ENCODE results near the gene CELF4. TPM values are rescaled to one million over a fixed set of nuclear protein-coding genes. Genes with fewer than 3 reads are reported as not detected.

The CELF4 gene
- total RNA-seq, 1 experiment from 2014 or later = 0.40 TPM

DNA sequence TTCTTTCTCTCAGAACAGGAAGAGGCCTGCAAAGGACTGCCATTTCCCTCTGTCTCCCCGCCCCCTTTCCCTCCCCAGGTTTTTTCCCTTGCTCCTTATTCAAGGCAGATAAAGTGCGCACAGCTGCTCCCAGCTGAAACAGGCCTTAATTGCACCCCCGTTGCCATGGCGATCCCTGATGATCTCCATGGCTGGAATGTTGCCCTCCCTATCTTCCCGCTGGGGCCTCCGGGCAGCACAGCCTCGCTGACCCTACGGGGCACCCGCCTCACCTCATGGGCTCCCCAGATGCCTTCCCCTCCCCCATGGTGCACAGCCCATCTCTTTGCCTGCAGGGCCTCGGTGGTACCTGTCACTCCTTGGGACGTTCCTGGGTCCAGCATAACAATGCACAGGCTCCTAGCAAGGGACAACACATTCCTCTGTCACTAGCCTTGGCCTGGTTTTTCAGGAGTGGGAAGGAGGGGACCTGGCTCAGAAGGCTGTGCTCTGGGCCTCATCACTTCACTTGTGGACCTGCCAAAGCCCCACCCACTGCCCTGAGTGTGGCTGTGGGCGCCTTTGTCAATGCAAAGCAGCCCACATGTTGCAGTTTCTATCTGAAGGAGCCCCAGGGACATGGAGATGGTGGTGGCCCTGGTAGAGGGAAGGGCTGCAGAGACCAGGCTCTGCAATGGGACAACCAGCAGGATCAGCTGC, 115.0 kb downstream of the CELF4 start:
- no peaks in the 10 kb centered on the region for H3F3A ChIP-seq (ENCODE audit: low read length, unreplicated experiment)
- TF ChIP-seq EZH2phosphoT487 (IDR thresholded peaks at IDR 0.05; ENCODE audit: borderline replicate concordance, low read length) (no peak), EZH2 (IDR thresholded peaks at IDR 0.05; ENCODE audit: low read length, unreplicated experiment) (no peak)
- TF ChIP-seq, protein P1, sequence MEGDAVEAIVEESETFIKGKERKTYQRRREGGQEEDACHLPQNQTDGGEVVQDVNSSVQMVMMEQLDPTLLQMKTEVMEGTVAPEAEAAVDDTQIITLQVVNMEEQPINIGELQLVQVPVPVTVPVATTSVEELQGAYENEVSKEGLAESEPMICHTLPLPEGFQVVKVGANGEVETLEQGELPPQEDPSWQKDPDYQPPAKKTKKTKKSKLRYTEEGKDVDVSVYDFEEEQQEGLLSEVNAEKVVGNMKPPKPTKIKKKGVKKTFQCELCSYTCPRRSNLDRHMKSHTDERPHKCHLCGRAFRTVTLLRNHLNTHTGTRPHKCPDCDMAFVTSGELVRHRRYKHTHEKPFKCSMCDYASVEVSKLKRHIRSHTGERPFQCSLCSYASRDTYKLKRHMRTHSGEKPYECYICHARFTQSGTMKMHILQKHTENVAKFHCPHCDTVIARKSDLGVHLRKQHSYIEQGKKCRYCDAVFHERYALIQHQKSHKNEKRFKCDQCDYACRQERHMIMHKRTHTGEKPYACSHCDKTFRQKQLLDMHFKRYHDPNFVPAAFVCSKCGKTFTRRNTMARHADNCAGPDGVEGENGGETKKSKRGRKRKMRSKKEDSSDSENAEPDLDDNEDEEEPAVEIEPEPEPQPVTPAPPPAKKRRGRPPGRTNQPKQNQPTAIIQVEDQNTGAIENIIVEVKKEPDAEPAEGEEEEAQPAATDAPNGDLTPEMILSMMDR (conservative IDR thresholded peaks at IDR 0.05; ENCODE audit: low read depth, low read length) = no peak
- H4K20me1 ChIP-seq (ENCODE audit: low read length) = no peaks in the 10 kb centered on the region
- no peaks in the 10 kb centered on the region for H3K36me3 ChIP-seq (ENCODE audit: low read depth, low read length)
- no TSS peak for BruUV-seq (replicated peaks)
- no peak overlapping the region for H3K9ac ChIP-seq (ENCODE audit: low read length)
- CTCF ChIA-PET = no interaction called here
- H3K9me3 ChIP-seq (ENCODE audit: low read length) = no peaks in the 10 kb centered on the region
- intact Hi-C loops (cut with micrococcal nuclease) = no loop called here
- H3K27ac ChIP-seq (ENCODE audit: low read length) = no peak overlapping the region
- no peaks in the 10 kb centered on the region for H3K79me2 ChIP-seq (ENCODE audit: low read length)
- no peak overlapping the region for H2AFZ ChIP-seq (ENCODE audit: low read length)
- no peak overlapping the region for H3K4me3 ChIP-seq (ENCODE audit: low read length)
- no peak for ATAC-seq
- H3K27me3 ChIP-seq (ENCODE audit: low read length) = no peaks in the 10 kb centered on the region
- no peaks in the 10 kb centered on the region for H3K9me2 ChIP-seq (replicated peaks; ENCODE audit: low read length)
- no peak overlapping the region for H3K4me2 ChIP-seq (ENCODE audit: low read length)
- no peak for DNase-seq
- POLR2A ChIA-PET (ENCODE audit: unreplicated experiment) = no interaction called here
- no peaks in the 10 kb centered on the region for H3K4me1 ChIP-seq (ENCODE audit: insufficient read depth, low read length)

DNA sequence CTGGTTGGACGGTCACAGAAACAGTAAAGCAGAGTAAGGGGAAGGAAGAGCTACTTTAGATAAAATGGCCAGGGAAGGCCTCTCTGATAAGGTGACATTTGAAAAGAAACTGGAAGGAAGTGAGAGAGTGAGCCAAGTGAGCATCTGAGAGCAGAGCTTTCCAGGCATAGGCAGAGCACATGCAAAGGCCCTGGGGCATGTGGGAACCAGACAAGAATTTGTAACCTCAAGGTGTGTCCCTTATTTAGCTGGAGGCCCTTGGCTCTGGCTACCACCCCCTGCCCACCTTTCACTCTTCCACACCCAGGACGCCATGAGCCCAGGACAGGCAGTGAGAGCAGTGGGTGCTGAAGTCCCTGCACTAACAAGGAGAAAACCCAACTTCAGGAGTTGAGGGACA, 116.0 kb downstream of the CELF4 start:
- no peak for ATAC-seq
- no TSS peak for BruUV-seq (replicated peaks)
- Histone ChIP-seq H3K9ac (ENCODE audit: low read length) (no peak overlapping the region), H3K4me2 (ENCODE audit: low read length) (no peak overlapping the region), H3K79me2 (ENCODE audit: low read length) (no peaks in the 10 kb centered on the region), H3K27ac (ENCODE audit: low read length) (no peak overlapping the region), H2AFZ (ENCODE audit: low read length) (no peak overlapping the region), H3K4me1 (ENCODE audit: insufficient read depth, low read length) (no peaks in the 10 kb centered on the region), H3K27me3 (ENCODE audit: low read length) (no peaks in the 10 kb centered on the region), H3F3A (ENCODE audit: low read length, unreplicated experiment) (no peaks in the 10 kb centered on the region), H4K20me1 (ENCODE audit: low read length) (no peaks in the 10 kb centered on the region), H3K4me3 (ENCODE audit: low read length) (no peak overlapping the region), H3K36me3 (ENCODE audit: low read depth, low read length) (no peaks in the 10 kb centered on the region), H3K9me3 (ENCODE audit: low read length) (no peaks in the 10 kb centered on the region), H3K9me2 (replicated peaks; ENCODE audit: low read length) (no peaks in the 10 kb centered on the region)
- TF ChIP-seq EZH2phosphoT487 (IDR thresholded peaks at IDR 0.05; ENCODE audit: borderline replicate concordance, low read length) (no peak), EZH2 (IDR thresholded peaks at IDR 0.05; ENCODE audit: low read length, unreplicated experiment) (no peak)
- TF ChIP-seq, protein P1 (conservative IDR thresholded peaks at IDR 0.05; ENCODE audit: low read depth, low read length) = no peak
- intact Hi-C loops (cut with micrococcal nuclease) = no loop called here
- ChIA-PET POLR2A (ENCODE audit: unreplicated experiment) (no interaction called here), CTCF (no interaction called here)
- no peak for DNase-seq

DNA sequence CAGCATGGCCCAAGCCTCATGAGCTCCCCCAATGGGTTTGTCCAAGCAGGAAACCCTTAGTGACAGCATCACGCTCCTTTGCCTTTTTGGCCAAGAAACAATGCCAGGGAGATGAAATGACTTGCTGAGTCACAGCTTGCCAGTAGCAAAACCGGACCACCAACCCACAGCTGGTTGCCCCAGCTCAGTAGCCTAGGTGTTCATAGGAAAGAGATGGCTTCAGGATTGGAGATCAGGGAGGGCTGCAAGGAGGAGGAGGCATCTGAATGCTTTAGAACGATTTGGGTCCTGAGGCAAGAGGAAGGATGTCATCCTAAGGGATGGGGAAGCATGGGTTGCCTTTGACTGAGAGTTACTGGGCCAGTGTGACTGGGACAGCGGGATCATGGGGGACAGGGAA, 116.7 kb downstream of the CELF4 start:
- no TSS peak for BruUV-seq (replicated peaks)
- no peaks in the 10 kb centered on the region for H3K9me2 ChIP-seq (replicated peaks; ENCODE audit: low read length)
- no peaks in the 10 kb centered on the region for H3K27me3 ChIP-seq (ENCODE audit: low read length)
- no peak overlapping the region for H3K27ac ChIP-seq (ENCODE audit: low read length)
- ATAC-seq (no peak), DNase-seq (no peak)
- no peak overlapping the region for H2AFZ ChIP-seq (ENCODE audit: low read length)
- H3K9me3 ChIP-seq (ENCODE audit: low read length) = no peaks in the 10 kb centered on the region
- ChIA-PET CTCF (no interaction called here), POLR2A (ENCODE audit: unreplicated experiment) (no interaction called here)
- H4K20me1 ChIP-seq (ENCODE audit: low read length) = no peaks in the 10 kb centered on the region
- H3K4me1 ChIP-seq (ENCODE audit: insufficient read depth, low read length) = no peaks in the 10 kb centered on the region
- no peak overlapping the region for H3K4me2 ChIP-seq (ENCODE audit: low read length)
- H3K79me2 ChIP-seq (ENCODE audit: low read length) = no peaks in the 10 kb centered on the region
- intact Hi-C loops (cut with micrococcal nuclease) = no loop called here
- H3K4me3 ChIP-seq (ENCODE audit: low read length) = no peak overlapping the region
- TF ChIP-seq EZH2phosphoT487 (IDR thresholded peaks at IDR 0.05; ENCODE audit: borderline replicate concordance, low read length) = no peak
- no peak for TF ChIP-seq EZH2 (IDR thresholded peaks at IDR 0.05; ENCODE audit: low read length, unreplicated experiment)
- TF ChIP-seq, protein P1 (conservative IDR thresholded peaks at IDR 0.05; ENCODE audit: low read depth, low read length) = no peak
- no peaks in the 10 kb centered on the region for H3K36me3 ChIP-seq (ENCODE audit: low read depth, low read length)
- no peaks in the 10 kb centered on the region for H3F3A ChIP-seq (ENCODE audit: low read length, unreplicated experiment)
- H3K9ac ChIP-seq (ENCODE audit: low read length) = no peak overlapping the region

All from PC-3 (cell line).